Panc1 (cell line): Measurements from ENCODE around the gene POMT2. TPM values are rescaled to one million over a fixed set of nuclear protein-coding genes. Genes with fewer than 3 reads are reported as not detected.

ENCODE experiments used
- ATAC-seq: fragments of 200-7000 bp; cut with Tn5 transposase; 2 replicates; pipeline ENCODE4 v1.9.1; 2020; ENCODE audit warnings: mild to moderate bottlenecking, moderate library complexity
- BruUV-seq: library from RNA; stranded (reverse); fragments of 400-500 nt; replicated peaks from 2 replicates; lab custom pipeline; 2021; lab: Mats Ljungman, UMichigan
- CTCF ChIA-PET: fragments of 300-600 bp; sonication (Branson Sonifier 250); formaldehyde crosslinking; loops from one replicate; lab custom pipeline; 2022; ENCODE audit warnings: antibody characterized with exemption; lab: Charles Lee
- POLR2A ChIA-PET: fragments of 300-600 bp; sonication (Branson Sonifier 250); formaldehyde crosslinking; loops from one replicate; lab custom pipeline; 2022; ENCODE audit warnings: antibody characterized with exemption; lab: Charles Lee
- DNase-seq: peaks from one replicate; pipeline ENCODE4 v3.0.0-alpha.2; 2010; ENCODE audit warnings: low read depth, low spot score
- H3K27ac ChIP-seq: 2 replicates; pipeline ENCODE4 v1.5.1; 2011; ENCODE audit warnings: mild to moderate bottlenecking, low read length, inconsistent platforms
- H3K27me3 ChIP-seq: fragments of 200-500 bp; sonication (Bioruptor generic); 2 replicates; pipeline ENCODE4 v1.6.0; 2014; ENCODE audit warnings: low read length, inconsistent platforms; ENCODE audit not compliant: control insufficient read depth, insufficient read depth
- H3K36me3 ChIP-seq: fragments of 200-500 bp; sonication (Bioruptor generic); 2 replicates; pipeline ENCODE4 v1.5.1; 2014; ENCODE audit warnings: inconsistent platforms, mild to moderate bottlenecking, low read length, moderate library complexity; ENCODE audit not compliant: control insufficient read depth, insufficient read depth
- H3K4me1 ChIP-seq: 2 replicates; pipeline ENCODE4 v1.5.1; 2011; ENCODE audit warnings: inconsistent platforms, mild to moderate bottlenecking, low read length, moderate library complexity; ENCODE audit not compliant: control insufficient read depth, insufficient read depth
- H3K4me3 ChIP-seq, 2 experiments: 2 replicates each; pipeline ENCODE4 v1.5.1; 2011 to 2012; ENCODE audit warnings: low read depth in 2 of 2, low read length in 2 of 2, mild to moderate bottlenecking in 2 of 2, inconsistent platforms in 1 of 2, moderate library complexity in 1 of 2
- H3K9me3 ChIP-seq: fragments of 200-500 bp; sonication (Bioruptor generic); 2 replicates; pipeline ENCODE4 v1.5.1; 2014; ENCODE audit warnings: low read depth, mild to moderate bottlenecking, inconsistent platforms, low read length, moderate library complexity; ENCODE audit not compliant: control insufficient read depth, insufficient read depth
- POLR2AphosphoS5 ChIP-seq: IDR thresholded peaks from 2 replicates; pipeline ENCODE4 v1.6.1; 2012; ENCODE audit warnings: mild to moderate bottlenecking, low read depth, low read length, moderate library complexity
- SIN3A ChIP-seq: IDR thresholded peaks from 2 replicates; pipeline ENCODE4 v1.6.1; 2012; ENCODE audit warnings: low read depth, mild to moderate bottlenecking, low read length, moderate library complexity, borderline replicate concordance; ENCODE audit not compliant: insufficient read depth
- TCF7L2 ChIP-seq: IDR thresholded peaks from 2 replicates; pipeline ENCODE4 v1.6.1; 2011; ENCODE audit warnings: mild to moderate bottlenecking, low read depth, low read length, inconsistent platforms
- in situ Hi-C: cut with HindIII; loops from 2 replicates; pipeline ENCODE4 v1.10.0; 2016; ENCODE audit warnings: low sequenced_read_pairs, low pct_unique_long_range_greater_than_20kb
- intact Hi-C: fragments of 100-400 bp; cut with micrococcal nuclease; formaldehyde crosslinking; loops from one replicate; pipeline ENCODE4 v1.10.0; 2022; ENCODE audit not compliant: unreplicated experiment
- total RNA-seq: library from RNA; stranded (reverse); gene quantifications from one replicate; pipeline ENCODE4 v1.2.1, GENCODE V29; 2021; ENCODE audit not compliant: unreplicated experiment
- TF ChIP-seq, protein P1 (sequence below): fragments of 450-650 bp; IDR thresholded peaks from 2 replicates; pipeline ENCODE4 v1.5.1; 2017; ENCODE audit warnings: mild to moderate bottlenecking
- TF ChIP-seq, protein P2 (sequence below), 2 experiments: IDR thresholded peaks; 2 replicates each; pipeline ENCODE4 v1.6.1; 2011 to 2012; ENCODE audit warnings: low read depth in 2 of 2, control low read depth in 1 of 2, low read length in 1 of 2, mild to moderate bottlenecking in 1 of 2, moderate library complexity in 1 of 2; ENCODE audit not compliant: insufficient read depth in 1 of 2

The POMT2 gene
- total RNA-seq, 1 experiment from 2014 or later = 43.5 TPM

DNA sequence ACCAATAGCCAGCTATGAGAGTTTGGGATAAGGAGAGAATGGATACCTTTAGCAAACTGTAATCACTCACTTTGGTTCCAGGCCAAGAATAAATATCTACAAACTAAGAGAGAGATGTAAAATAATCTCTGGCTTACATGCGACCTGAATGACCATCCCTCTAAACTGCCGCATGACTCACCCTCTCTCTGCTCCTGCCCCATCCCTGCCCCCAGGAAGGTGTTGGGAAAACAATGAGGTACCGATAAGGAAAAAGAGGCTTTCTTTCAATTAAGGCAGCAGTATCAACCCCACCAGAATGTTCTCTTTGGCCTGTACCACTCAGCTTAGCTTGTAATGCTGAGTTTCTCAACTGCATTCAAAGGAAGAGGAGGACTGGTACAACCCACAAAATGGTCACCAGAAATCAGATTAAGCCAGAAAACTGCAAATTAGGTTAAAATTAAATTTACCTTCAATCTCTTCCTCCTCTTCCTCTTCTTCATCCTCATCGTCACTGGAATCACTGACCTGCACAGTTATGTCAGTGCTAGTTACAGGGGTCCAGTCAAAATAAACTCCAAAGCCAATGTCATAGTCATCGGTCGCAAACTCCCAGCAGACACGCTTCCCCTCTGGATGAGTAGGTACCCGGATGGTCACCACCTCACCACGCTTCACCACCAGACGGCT is 22.2 kb upstream of the POMT2 start:
- Histone ChIP-seq H3K27me3 (no peaks in the 10 kb centered on the region), H3K27ac (no peak overlapping the region), H3K9me3 (no peaks in the 10 kb centered on the region), H3K36me3 (no peaks in the 10 kb centered on the region), H3K4me3 (no peak overlapping the region), H3K4me1 (no peaks in the 10 kb centered on the region)
- TF ChIP-seq TCF7L2 = no peak
- TF ChIP-seq POLR2AphosphoS5 = no peak
- TF ChIP-seq, protein P1, sequence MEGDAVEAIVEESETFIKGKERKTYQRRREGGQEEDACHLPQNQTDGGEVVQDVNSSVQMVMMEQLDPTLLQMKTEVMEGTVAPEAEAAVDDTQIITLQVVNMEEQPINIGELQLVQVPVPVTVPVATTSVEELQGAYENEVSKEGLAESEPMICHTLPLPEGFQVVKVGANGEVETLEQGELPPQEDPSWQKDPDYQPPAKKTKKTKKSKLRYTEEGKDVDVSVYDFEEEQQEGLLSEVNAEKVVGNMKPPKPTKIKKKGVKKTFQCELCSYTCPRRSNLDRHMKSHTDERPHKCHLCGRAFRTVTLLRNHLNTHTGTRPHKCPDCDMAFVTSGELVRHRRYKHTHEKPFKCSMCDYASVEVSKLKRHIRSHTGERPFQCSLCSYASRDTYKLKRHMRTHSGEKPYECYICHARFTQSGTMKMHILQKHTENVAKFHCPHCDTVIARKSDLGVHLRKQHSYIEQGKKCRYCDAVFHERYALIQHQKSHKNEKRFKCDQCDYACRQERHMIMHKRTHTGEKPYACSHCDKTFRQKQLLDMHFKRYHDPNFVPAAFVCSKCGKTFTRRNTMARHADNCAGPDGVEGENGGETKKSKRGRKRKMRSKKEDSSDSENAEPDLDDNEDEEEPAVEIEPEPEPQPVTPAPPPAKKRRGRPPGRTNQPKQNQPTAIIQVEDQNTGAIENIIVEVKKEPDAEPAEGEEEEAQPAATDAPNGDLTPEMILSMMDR = no peak
- TF ChIP-seq SIN3A = no peak
- intact Hi-C loops = no loop called here
- in situ Hi-C loops = no loop called here
- BruUV-seq = no TSS peak
- DNase-seq (no peak), ATAC-seq (no peak)
- ChIA-PET POLR2A (no interaction called here), CTCF (no interaction called here)

DNA sequence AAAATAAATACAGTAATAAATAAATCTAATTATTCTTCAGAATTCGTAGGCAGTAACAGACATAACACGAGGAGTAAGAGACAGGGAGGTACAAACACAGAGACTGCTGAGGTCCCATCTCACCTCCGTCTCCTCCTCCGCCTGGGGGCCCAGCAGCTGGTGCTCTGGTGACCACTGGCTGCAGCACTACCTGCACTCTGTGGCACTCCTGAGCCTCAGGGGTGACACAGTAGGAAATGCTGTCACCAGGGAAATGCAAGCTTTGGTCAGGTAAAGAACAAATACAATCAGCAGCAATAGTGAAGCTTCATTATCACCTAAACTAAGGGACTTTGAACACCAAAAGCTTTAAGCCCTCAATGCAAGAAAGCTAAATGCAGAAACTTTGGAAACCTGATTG is 19.7 kb upstream of the POMT2 start:
- Histone ChIP-seq H3K27ac (no peak overlapping the region), H3K9me3 (no peaks in the 10 kb centered on the region), H3K36me3 (no peaks in the 10 kb centered on the region; the same call in 1 of the 2 replicates), H3K4me1 (no peaks in the 10 kb centered on the region), H3K4me3 (no peak overlapping the region), H3K27me3 (no peaks in the 10 kb centered on the region)
- in situ Hi-C loops (no loop called here), intact Hi-C loops (no loop called here)
- POLR2A ChIA-PET = interaction anchor here (0.6 kb wide), 1 partner anchor 19 kb away, joined by 5 read pairs; no protein-coding TSS in a partner anchor
- ATAC-seq (no peak), DNase-seq (no peak)
- TF ChIP-seq POLR2AphosphoS5 = no peak
- TF ChIP-seq TCF7L2 = no peak
- no peak for TF ChIP-seq SIN3A
- TF ChIP-seq, protein P1 = no peak
- TF ChIP-seq, protein P2, sequence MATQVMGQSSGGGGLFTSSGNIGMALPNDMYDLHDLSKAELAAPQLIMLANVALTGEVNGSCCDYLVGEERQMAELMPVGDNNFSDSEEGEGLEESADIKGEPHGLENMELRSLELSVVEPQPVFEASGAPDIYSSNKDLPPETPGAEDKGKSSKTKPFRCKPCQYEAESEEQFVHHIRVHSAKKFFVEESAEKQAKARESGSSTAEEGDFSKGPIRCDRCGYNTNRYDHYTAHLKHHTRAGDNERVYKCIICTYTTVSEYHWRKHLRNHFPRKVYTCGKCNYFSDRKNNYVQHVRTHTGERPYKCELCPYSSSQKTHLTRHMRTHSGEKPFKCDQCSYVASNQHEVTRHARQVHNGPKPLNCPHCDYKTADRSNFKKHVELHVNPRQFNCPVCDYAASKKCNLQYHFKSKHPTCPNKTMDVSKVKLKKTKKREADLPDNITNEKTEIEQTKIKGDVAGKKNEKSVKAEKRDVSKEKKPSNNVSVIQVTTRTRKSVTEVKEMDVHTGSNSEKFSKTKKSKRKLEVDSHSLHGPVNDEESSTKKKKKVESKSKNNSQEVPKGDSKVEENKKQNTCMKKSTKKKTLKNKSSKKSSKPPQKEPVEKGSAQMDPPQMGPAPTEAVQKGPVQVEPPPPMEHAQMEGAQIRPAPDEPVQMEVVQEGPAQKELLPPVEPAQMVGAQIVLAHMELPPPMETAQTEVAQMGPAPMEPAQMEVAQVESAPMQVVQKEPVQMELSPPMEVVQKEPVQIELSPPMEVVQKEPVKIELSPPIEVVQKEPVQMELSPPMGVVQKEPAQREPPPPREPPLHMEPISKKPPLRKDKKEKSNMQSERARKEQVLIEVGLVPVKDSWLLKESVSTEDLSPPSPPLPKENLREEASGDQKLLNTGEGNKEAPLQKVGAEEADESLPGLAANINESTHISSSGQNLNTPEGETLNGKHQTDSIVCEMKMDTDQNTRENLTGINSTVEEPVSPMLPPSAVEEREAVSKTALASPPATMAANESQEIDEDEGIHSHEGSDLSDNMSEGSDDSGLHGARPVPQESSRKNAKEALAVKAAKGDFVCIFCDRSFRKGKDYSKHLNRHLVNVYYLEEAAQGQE (IDR thresholded peaks at IDR 0.05; ENCODE audit: insufficient read depth in 1 of 2, low read depth in 2 of 2, low read length in 1 of 2) = no peak
- CTCF ChIA-PET = no interaction called here
- BruUV-seq = no TSS peak
